Myocyte (in vitro differentiated cells): ENCODE results near the gene MGLL. TPM values are rescaled to one million over a fixed set of nuclear protein-coding genes. Genes with fewer than 3 reads are reported as not detected.

ENCODE experiments used
- total RNA-seq: library from RNA; depleted of rRNA; stranded (reverse); fragments of >200 nt; gene quantifications from 2 replicates; pipeline ENCODE4 v1.2.3, GENCODE V29; 2014

MGLL gene
- total RNA-seq, 1 donor from 2014 or later: 102 TPM

Other genes starting within 250 kb of the MGLL start
- gene TPRA1, start 231.8 kb downstream of the MGLL start, total RNA-seq: 41.6 and 49.1 TPM in 2 replicates
- gene MCM2, start 224.1 kb downstream of the MGLL start, total RNA-seq: 14.8 and 14.9 TPM in 2 replicates
- 4.8 and 5.5 TPM in 2 replicates for gene PODXL2, start 193.3 kb downstream of the MGLL start, total RNA-seq
- 3.6 and 6.0 TPM in 2 replicates for gene ABTB1, start 149.6 kb downstream of the MGLL start, total RNA-seq
- gene KBTBD12, start 92.7 kb upstream of the MGLL start, total RNA-seq: 0.05 and 0.64 TPM in 2 replicates
- gene SEC61A1, start 229.9 kb upstream of the MGLL start, total RNA-seq: 234 and 274 TPM in 2 replicates